PFSK-1 (cell line): ENCODE data around the gene ANKRD40.

Experiments
- POLR2AphosphoS5 ChIP-seq: IDR thresholded peaks from 2 replicates; pipeline ENCODE4 v1.6.1; 2012; ENCODE audit warnings: low read depth, mild to moderate bottlenecking, control low read depth, low read length, moderate library complexity
- SIN3A ChIP-seq: IDR thresholded peaks from 2 replicates; pipeline ENCODE4 v1.6.1; 2012; ENCODE audit warnings: mild to moderate bottlenecking, low read length, moderate library complexity, borderline replicate concordance; ENCODE audit not compliant: insufficient read depth

GRCh38 chr17:50712641-50713040 is 4.9 kb upstream of the ANKRD40 start:
- TF ChIP-seq SIN3A (no peak), POLR2AphosphoS5 (no peak)
